Astrocyte of the spinal cord (primary cell): ENCODE measurements around the gene SYNDIG1.

Source experiments
- DNase-seq: peaks from one replicate; pipeline ENCODE4 v3.0.0; 2011; ENCODE audit warnings: low read depth, low spot score
- H3K4me3 ChIP-seq: 2 replicates; pipeline ENCODE4 v1.5.1; 2011; ENCODE audit warnings: low read depth, mild to moderate bottlenecking, low read length, moderate library complexity
- in situ Hi-C: cut with HindIII; loops from 2 replicates; pipeline ENCODE4 v1.10.0; 2017; ENCODE audit warnings: low sequenced_read_pairs
- TF ChIP-seq, protein P1 (sequence below): IDR thresholded peaks from 2 replicates; pipeline ENCODE4 v1.5.1; 2012; ENCODE audit warnings: low read depth, mild to moderate bottlenecking, low read length, inconsistent platforms

SYNDIG1 gene

DNA sequence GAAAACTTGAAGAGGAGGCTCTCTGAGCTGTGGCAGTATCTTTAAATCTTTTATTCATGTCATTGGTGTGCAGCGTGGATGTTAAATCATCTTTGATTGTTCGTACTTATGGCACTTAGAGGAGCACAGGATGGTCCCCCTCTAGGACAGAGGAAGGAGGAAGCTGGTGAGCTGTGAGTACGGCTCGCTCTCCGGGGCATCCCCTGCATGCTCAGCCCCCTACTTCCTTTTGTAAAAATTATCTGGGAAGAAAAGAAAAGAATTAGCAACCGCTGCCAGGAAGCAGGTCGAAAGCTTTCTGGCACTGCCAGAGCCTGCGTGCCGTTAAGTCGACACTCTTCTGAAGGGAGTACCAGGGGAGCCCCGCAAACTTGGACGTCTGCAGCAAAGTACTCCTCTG, 158.5 kb downstream of the SYNDIG1 start:
- no peak for DNase-seq
- no peak overlapping the region for H3K4me3 ChIP-seq
- TF ChIP-seq, protein P1, sequence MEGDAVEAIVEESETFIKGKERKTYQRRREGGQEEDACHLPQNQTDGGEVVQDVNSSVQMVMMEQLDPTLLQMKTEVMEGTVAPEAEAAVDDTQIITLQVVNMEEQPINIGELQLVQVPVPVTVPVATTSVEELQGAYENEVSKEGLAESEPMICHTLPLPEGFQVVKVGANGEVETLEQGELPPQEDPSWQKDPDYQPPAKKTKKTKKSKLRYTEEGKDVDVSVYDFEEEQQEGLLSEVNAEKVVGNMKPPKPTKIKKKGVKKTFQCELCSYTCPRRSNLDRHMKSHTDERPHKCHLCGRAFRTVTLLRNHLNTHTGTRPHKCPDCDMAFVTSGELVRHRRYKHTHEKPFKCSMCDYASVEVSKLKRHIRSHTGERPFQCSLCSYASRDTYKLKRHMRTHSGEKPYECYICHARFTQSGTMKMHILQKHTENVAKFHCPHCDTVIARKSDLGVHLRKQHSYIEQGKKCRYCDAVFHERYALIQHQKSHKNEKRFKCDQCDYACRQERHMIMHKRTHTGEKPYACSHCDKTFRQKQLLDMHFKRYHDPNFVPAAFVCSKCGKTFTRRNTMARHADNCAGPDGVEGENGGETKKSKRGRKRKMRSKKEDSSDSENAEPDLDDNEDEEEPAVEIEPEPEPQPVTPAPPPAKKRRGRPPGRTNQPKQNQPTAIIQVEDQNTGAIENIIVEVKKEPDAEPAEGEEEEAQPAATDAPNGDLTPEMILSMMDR: no peak
- in situ Hi-C loops: no loop called here

DNA sequence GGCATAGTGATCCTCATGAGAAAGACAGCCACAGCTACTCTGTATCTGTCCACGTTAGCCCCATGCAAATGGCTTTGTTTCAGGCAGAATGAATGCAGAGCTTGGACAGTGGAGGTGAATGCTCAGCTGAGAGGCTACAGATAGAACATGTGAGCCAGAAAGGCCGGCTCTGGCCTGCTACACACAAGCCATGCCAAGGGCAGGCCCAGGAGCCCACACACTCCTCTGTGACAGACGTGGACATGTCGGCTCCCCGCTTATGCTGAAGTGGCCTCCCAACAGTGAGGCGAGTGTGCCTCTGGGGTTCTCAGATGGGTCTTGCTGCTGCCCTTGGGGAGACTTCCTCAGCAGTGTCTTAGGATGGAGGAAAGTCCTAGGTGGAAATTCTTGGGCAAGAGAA, 159.6 kb downstream of the SYNDIG1 start:
- in situ Hi-C loops: no loop called here
- H3K4me3 ChIP-seq: no peak overlapping the region
- TF ChIP-seq, protein P1: no peak
- DNase-seq: no peak

DNA sequence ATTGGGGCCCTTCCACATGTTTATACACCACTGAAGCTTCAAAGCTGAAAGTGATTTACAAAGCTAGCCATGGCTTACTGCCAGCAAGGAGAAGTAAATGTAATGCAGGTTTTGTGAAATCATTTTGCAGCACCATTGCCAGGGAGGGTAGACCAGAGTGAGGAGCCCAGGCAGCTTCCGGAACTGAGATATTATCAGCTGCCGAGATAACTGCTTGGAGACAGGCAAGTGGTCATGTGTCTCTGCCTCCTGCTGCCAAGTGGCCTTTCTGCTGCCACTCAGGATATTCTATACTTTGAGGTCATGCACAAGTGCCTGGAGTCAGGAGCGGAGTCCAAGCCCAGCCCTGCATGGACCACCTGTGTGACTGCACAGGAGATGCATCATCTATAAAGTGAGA, 160.2 kb downstream of the SYNDIG1 start:
- no peak overlapping the region for H3K4me3 ChIP-seq
- TF ChIP-seq, protein P1: no peak
- DNase-seq: no peak
- in situ Hi-C loops: no loop called here

DNA sequence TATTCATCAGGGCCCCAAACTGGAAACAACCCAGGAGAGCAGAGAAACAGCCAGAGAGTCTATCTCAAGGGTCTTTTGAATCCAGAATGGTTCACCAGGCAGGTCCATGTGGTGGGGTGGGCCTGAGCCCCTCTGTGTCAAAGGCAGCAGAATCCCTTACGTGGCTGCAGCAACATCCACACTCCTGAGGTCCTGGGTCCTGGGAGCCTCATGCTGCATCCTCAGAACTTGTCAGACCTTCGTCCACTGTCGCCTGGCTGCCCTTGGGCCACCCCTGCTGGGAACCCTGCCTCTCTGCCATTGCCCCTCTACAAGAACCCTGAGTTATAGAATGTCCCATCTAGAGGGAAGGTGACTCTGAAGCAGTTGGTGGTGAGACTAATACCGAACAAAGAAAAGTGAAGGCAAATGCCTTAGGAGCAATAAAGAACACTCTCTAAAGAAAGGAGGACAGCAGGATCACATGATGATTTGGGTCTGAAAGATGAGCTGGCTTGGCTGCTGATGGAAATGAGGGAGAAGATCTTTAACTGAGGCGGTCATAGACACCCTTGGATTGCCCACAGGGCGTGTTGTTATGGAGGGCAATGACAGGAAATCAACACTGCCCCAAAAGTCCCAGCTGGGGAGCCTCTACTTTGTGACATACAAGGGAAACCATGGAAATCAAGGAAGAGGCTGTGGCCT, 161.2 kb downstream of the SYNDIG1 start:
- no peak for DNase-seq
- TF ChIP-seq, protein P1: no peak
- H3K4me3 ChIP-seq: no peak overlapping the region
- in situ Hi-C loops: no loop called here

DNA sequence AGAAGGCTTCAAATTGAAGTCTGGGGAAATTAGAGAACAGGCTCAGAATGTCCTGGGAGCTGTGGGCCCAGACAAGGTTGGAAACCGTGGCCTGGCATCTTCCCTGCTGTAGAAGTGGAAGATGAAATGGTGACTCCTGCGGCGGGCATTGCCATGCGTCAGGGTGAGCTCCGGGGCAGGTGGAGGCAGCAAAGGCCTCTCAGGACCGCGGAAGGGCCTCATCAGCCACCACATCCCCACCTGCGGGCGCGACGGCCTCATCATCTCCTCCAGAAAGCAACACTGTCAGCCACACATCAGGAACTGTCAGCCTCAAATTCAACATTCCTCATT, 161.7 kb downstream of the SYNDIG1 start:
- in situ Hi-C loops: no loop called here
- no peak for DNase-seq
- no peak overlapping the region for H3K4me3 ChIP-seq
- TF ChIP-seq, protein P1: no peak

DNA sequence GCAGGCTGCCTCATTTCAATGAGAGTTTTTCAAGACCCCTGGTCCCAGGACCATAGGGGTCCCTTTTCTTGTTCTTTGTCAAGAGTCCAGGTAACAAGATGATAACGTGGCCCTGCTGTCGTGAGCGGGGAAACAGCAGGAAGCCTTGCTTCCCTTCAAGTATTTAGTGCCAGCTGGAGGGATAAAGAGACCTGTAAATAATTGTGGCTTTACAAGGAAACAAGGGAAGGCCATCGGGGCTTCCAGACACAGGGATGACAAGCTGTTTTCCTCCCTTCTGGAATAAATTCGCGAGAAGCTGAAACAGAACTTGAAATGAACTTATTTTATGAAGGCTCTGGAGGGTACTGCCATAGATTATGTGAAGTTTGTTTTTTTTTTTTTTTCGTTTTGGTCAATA, 163.2 kb downstream of the SYNDIG1 start:
- DNase-seq: no peak
- TF ChIP-seq, protein P1: no peak
- in situ Hi-C loops: no loop called here
- H3K4me3 ChIP-seq: no peak overlapping the region

DNA sequence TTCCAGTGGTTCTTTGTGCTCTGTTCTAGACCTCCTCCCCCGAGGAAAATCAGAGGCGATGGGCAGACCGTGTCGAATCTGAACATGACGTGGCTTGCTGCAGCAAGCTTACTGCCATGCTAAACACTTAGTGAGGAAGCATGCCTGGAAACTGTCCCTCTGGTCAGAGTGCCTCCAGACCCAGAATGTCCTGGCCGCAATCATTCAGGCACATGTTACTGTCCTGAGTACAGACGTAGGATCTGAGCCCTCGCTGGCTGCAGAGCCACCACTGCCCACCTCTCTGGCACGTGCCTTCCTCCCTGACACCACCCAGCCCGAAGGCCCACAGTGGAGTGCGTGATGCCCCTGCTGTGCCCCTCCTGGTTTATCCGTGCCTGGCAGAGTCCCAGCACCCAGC, 163.6 kb downstream of the SYNDIG1 start:
- TF ChIP-seq, protein P1: no peak
- DNase-seq: peak; percentile 77
- in situ Hi-C loops: no loop called here
- H3K4me3 ChIP-seq: no peak overlapping the region
